ENCODE measurements around the gene NEDD9. TPM values are rescaled to one million over a fixed set of nuclear protein-coding genes. Genes with fewer than 3 reads are reported as not detected.

The NEDD9 gene
- total and polyA plus RNA-seq, 2 of the 13 experiments (the other 11 are each of a cell fraction or from before 2014, with no cell fraction given) = 27.1 to 389 TPM

DNA sequence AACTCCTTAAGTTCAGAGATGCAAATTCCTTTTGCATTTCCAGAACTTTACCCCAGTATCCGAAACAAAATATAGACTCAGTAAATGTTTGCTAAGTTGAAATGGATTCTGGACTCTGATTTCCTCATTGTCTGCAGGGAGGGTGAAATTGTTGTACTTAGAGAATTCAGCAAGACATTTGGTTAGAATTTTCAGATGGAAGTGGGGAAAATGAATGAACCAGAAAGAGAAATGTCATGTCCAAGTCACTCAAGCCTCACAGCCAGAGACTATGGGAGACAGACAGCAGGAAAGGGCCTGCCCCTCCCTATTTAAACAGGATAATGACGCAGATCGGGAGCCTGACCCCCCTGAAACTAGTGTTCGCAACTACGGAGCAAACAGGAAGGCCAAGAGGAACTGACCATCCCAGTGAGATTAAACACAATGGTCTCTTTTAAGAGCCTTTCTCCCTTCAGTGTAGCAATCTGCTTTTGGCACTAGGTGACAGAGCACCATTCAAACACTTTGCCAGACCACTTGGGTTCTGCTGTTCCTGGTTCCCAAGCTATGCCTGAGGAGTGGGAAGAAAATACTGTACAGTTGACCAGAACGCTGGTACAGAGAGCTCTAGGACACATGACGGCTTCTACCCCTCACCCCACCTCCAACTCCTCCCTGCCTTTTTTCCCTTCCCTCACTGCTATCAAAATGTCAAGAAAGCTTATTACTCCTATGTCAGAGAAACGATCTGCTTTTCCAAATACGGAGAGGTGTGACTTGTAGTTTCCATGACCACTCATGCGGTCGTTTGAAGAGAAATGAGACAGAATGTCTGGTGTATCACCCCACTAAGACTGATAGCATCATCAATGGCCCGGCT is 13.7 kb downstream of the NEDD9 start (continued):
- TF ChIP-seq ZNF503 (CRISPR knock-in tag; IDR thresholded peaks at IDR 0.05) (peak; percentile 63), CENPT (CRISPR knock-in tag; IDR thresholded peaks at IDR 0.05; ENCODE audit: low read depth) (no peak), NCOA1 (CRISPR knock-in tag; IDR thresholded peaks at IDR 0.05) (peak; percentile 38; the same call in 1 of the 2 replicates), MBD4 (IDR thresholded peaks at IDR 0.05; ENCODE audit: borderline replicate concordance, low read length) (peak; percentile 63; the same call in 1 of the 2 replicates), ZBTB43 (CRISPR knock-in tag; conservative IDR thresholded peaks at IDR 0.05) (no peak), ZKSCAN8 (CRISPR knock-in tag; IDR thresholded peaks at IDR 0.05; ENCODE audit: borderline replicate concordance) (peak; percentile 50; the same call in 1 of the 2 replicates), STAT5B (CRISPR knock-in tag; IDR thresholded peaks at IDR 0.05) (no peak), GATAD2A (CRISPR knock-in tag; IDR thresholded peaks at IDR 0.05) (peak; percentile 94), NFKBIZ (CRISPR knock-in tag; IDR thresholded peaks at IDR 0.05) (0 out of 2 replicates have a peak, but pooled peaks have one; percentile 12), ZNF589 (CRISPR knock-in tag; conservative IDR thresholded peaks at IDR 0.05) (0 out of 2 replicates have a peak, but pooled peaks have one; percentile 29), SPEN (CRISPR knock-in tag; IDR thresholded peaks at IDR 0.05; ENCODE audit: low read depth) (peak; percentile 64; the same call in 1 of the 2 replicates), USF2 (IDR thresholded peaks at IDR 0.05; ENCODE audit: low read depth, low read length) (no peak), USF2 (CRISPR knock-in tag; IDR thresholded peaks at IDR 0.05; ENCODE audit: borderline replicate concordance) (no peak), ZNF607 (CRISPR knock-in tag; IDR thresholded peaks at IDR 0.05; ENCODE audit: borderline replicate concordance) (0 out of 2 replicates have a peak, but pooled peaks have one; percentile 19), ZNF737 (CRISPR knock-in tag; IDR thresholded peaks at IDR 0.05; ENCODE audit: borderline replicate concordance) (no peak), RFX3 (CRISPR knock-in tag; IDR thresholded peaks at IDR 0.05) (no peak), ZNF556 (CRISPR knock-in tag; IDR thresholded peaks at IDR 0.05; ENCODE audit: borderline replicate concordance) (peak; percentile 81; the same call in 1 of the 2 replicates), RELA (CRISPR knock-in tag; IDR thresholded peaks at IDR 0.05) (no peak)
- TF ChIP-seq, protein P1, sequence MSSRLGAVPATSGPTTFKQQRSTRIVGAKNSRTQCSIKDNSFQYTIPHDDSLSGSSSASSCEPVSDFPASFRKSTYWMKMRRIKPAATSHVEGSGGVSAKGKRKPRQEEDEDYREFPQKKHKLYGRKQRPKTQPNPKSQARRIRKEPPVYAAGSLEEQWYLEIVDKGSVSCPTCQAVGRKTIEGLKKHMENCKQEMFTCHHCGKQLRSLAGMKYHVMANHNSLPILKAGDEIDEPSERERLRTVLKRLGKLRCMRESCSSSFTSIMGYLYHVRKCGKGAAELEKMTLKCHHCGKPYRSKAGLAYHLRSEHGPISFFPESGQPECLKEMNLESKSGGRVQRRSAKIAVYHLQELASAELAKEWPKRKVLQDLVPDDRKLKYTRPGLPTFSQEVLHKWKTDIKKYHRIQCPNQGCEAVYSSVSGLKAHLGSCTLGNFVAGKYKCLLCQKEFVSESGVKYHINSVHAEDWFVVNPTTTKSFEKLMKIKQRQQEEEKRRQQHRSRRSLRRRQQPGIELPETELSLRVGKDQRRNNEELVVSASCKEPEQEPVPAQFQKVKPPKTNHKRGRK (CRISPR knock-in tag; IDR thresholded peaks at IDR 0.05) = no peak
- TF ChIP-seq, protein P2, sequence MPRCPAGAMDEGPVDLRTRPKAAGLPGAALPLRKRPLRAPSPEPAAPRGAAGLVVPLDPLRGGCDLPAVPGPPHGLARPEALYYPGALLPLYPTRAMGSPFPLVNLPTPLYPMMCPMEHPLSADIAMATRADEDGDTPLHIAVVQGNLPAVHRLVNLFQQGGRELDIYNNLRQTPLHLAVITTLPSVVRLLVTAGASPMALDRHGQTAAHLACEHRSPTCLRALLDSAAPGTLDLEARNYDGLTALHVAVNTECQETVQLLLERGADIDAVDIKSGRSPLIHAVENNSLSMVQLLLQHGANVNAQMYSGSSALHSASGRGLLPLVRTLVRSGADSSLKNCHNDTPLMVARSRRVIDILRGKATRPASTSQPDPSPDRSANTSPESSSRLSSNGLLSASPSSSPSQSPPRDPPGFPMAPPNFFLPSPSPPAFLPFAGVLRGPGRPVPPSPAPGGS (CRISPR knock-in tag; IDR thresholded peaks at IDR 0.05) = peak; percentile 66

All from HepG2 (cell line).